NT2/D1 (cell line): ENCODE results near the gene DRC3.

ENCODE experiments used
- DNase-seq: peaks from one replicate; pipeline ENCODE4 v3.0.0-alpha.2; 2011; ENCODE audit warnings: low read depth, low spot score
- H3K27me3 ChIP-seq: 2 replicates; pipeline ENCODE4 v1.6.0; 2011; ENCODE audit warnings: mild to moderate bottlenecking; ENCODE audit not compliant: insufficient read length, insufficient read depth
- H3K36me3 ChIP-seq: 2 replicates; pipeline ENCODE4 v1.6.1; 2011; ENCODE audit warnings: mild to moderate bottlenecking, low read length, mixed read lengths; ENCODE audit not compliant: insufficient read depth, insufficient read length
- H3K4me1 ChIP-seq: 2 replicates; pipeline ENCODE4 v1.5.1; 2011; ENCODE audit not compliant: insufficient read depth, insufficient read length
- H3K4me3 ChIP-seq: 2 replicates; pipeline ENCODE4 v1.5.1; 2011; ENCODE audit warnings: low read depth; ENCODE audit not compliant: insufficient read length
- H3K9ac ChIP-seq: 2 replicates; pipeline ENCODE4 v1.6.0; 2011; ENCODE audit warnings: low read depth; ENCODE audit not compliant: insufficient read length
- H3K9me3 ChIP-seq: 2 replicates; pipeline ENCODE4 v1.5.1; 2011; ENCODE audit warnings: mild to moderate bottlenecking, low read length; ENCODE audit not compliant: insufficient read depth
- SUZ12 ChIP-seq: IDR thresholded peaks from 2 replicates; pipeline ENCODE4 v1.6.1; 2011; ENCODE audit not compliant: insufficient read length, insufficient read depth; ENCODE audit errors: extremely low read depth
- YY1 ChIP-seq: IDR thresholded peaks from 2 replicates; pipeline ENCODE4 v1.6.1; 2011; ENCODE audit not compliant: insufficient read length, insufficient read depth
- ZNF274 ChIP-seq: IDR thresholded peaks from 2 replicates; pipeline ENCODE4 v1.6.1; 2011; ENCODE audit warnings: mild to moderate bottlenecking, low read depth, low read length

Gene DRC3

DNA sequence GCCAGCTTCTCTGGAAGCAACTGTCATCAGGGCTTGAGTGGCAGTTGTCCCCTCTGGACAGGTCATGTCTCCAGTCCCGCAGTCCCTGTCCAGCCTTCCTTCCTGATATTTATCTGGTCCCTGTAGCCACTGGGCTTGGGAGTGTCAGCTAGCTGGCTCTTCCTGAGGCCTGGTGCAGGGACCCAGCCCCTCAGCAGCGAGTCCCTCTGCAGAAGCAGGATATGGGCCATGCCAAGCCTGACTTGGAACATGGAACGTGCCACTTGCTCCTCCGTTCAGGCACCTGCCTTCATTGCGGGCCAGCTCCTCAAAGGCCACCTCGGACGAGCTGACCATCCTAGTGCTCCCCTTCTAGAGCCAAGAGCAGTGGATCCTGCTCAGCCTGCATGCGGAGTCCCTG is 26.3 kb downstream of the DRC3 start:
- TF ChIP-seq SUZ12 = no peak
- no peak for TF ChIP-seq YY1
- TF ChIP-seq ZNF274 = no peak
- no peaks in the 10 kb centered on the region for H3K36me3 ChIP-seq
- H3K4me1 ChIP-seq = peaks cover 10% of the 10 kb centered on the region
- no peaks in the 10 kb centered on the region for H3K27me3 ChIP-seq
- H3K4me3 ChIP-seq = no peak overlapping the region
- no peaks in the 10 kb centered on the region for H3K9me3 ChIP-seq
- no peak overlapping the region for H3K9ac ChIP-seq
- no peak for DNase-seq

DNA sequence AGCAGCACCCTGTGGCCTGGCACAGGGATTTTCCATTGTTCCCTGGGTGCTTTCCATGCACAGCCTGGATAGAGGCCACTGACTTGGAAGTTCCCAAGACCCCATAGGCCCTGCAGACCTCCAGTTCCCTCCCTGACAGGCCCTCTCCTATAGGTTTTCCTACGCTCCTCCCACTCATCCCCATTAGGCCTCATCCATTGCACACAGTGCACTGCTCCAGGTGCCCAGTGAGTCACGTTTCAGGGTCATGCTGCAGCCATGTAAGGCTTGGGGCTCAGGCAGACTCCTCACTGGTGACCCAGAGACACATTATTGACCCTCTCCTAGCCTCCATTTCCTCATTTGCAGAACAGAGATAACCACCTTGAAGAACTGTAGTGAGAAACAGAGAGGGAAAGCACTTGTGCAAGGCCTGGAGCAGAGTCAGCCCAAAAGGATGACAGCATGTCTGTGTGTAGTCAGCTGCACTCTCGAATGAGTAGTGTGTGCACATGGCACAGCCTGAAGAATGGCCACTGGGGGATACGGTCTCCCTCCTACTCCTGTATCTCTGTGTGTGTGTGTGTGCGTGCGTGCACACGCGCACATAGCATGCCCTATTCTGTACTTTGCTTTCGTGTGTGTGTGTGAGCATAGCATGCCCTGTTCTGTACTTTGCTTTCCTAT is 26.8 kb downstream of the DRC3 start:
- H3K4me3 ChIP-seq = no peak overlapping the region
- no peak for DNase-seq
- peaks cover 5% of the 10 kb centered on the region for H3K4me1 ChIP-seq
- H3K9me3 ChIP-seq = no peaks in the 10 kb centered on the region
- H3K27me3 ChIP-seq = no peaks in the 10 kb centered on the region
- TF ChIP-seq SUZ12 = no peak
- no peak for TF ChIP-seq YY1
- no peak for TF ChIP-seq ZNF274
- H3K9ac ChIP-seq = no peak overlapping the region
- H3K36me3 ChIP-seq = no peaks in the 10 kb centered on the region

GRCh38 chr17:18000030-18000408 is 27.4 kb downstream of the DRC3 start:
- no peak for TF ChIP-seq YY1
- TF ChIP-seq SUZ12 = no peak
- TF ChIP-seq ZNF274 = no peak
- no peak for DNase-seq
- no peaks in the 10 kb centered on the region for H3K9me3 ChIP-seq
- no peak overlapping the region for H3K9ac ChIP-seq
- H3K27me3 ChIP-seq = no peaks in the 10 kb centered on the region
- H3K36me3 ChIP-seq = no peaks in the 10 kb centered on the region
- H3K4me3 ChIP-seq = no peak overlapping the region
- peaks cover 1% of the 10 kb centered on the region for H3K4me1 ChIP-seq

- Histone ChIP-seq H3K4me1 (peaks cover 4% of the 10 kb centered on the region), H3K4me3 (no peak overlapping the region), H3K27me3 (no peaks in the 10 kb centered on the region), H3K36me3 (peaks cover 7% of the 10 kb centered on the region), H3K9ac (no peak overlapping the region), H3K9me3 (no peaks in the 10 kb centered on the region)
- DNase-seq = no peak
- TF ChIP-seq YY1 = no peak
- no peak for TF ChIP-seq SUZ12
- TF ChIP-seq ZNF274 = no peak
Observed at GRCh38 chr17:18002171-18002570, 29.5 kb downstream of the DRC3 start.

DNA sequence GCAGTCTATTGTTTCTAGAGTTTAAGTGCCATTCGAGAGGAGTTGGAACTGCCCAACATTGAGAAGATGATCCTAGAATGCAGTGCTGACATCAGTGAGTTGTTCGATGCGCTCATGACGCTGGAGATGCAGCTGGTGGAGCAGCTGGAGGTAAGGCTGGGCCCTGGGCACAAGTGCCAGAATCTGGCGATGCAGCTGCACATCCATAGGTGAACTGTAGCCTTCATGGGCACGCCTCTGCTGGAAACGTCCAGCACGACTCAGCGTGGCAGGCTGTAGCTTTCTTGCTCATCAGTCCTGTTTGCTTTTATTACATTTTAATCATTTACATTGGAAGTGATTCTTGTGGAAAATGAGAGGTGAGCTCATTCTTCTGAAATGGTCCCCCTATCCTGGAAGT is 31.7 kb downstream of the DRC3 start:
- Histone ChIP-seq H3K36me3 (peaks cover 15% of the 10 kb centered on the region), H3K27me3 (no peaks in the 10 kb centered on the region), H3K9ac (no peak overlapping the region), H3K4me3 (no peak overlapping the region), H3K4me1 (peaks cover 4% of the 10 kb centered on the region), H3K9me3 (no peaks in the 10 kb centered on the region)
- TF ChIP-seq ZNF274 (no peak), SUZ12 (no peak), YY1 (no peak)
- no peak for DNase-seq

DNA sequence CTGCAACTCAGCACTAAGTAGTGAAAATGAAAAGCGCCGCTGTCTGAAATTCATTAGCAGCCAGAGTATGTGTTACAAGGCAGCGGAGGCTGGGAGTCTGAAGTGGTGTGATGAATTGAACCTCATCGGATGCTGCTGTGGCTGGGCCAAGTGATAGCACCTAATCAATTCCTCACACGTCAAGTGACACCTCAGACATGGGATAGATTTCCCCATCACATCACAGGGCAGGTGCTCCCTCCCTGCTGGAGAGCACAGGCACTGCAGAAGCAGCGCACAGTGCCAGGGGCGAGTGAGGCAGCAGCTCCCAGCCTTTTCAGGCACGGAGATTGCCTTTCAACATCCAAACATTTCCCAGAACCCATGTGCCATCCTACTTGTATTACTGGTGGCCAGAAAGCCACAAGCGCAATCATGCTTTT is 32.2 kb downstream of the DRC3 start:
- no peaks in the 10 kb centered on the region for H3K27me3 ChIP-seq
- H3K9me3 ChIP-seq = no peaks in the 10 kb centered on the region
- peaks cover 4% of the 10 kb centered on the region for H3K4me1 ChIP-seq
- TF ChIP-seq YY1 = no peak
- TF ChIP-seq ZNF274 = no peak
- no peak for TF ChIP-seq SUZ12
- no peak for DNase-seq
- H3K36me3 ChIP-seq = peaks cover 18% of the 10 kb centered on the region
- H3K4me3 ChIP-seq = no peak overlapping the region
- no peak overlapping the region for H3K9ac ChIP-seq

DNA sequence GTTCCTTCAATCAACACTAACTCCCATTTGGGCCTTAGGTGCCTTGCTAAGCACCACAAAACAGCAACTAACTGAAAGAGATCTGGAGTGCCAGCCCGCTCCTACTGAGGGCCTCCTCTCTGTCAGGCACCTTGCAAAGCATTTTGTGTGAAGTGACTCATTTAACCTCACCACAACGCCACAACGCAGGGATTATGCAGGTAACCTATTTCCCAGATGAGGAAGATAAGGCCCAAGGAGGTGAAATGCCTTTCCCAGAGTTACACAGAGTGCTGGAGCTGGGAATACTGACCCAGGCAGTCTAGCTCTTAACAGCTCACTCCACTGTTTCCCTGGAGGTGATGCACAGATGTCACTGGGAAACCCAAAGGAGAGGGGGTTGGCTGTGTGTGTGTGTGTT is 32.8 kb downstream of the DRC3 start:
- H3K4me1 ChIP-seq = peaks cover 4% of the 10 kb centered on the region
- no peak overlapping the region for H3K9ac ChIP-seq
- TF ChIP-seq YY1 (no peak), ZNF274 (no peak), SUZ12 (no peak)
- DNase-seq = no peak
- H3K36me3 ChIP-seq = peaks cover 18% of the 10 kb centered on the region
- H3K9me3 ChIP-seq = no peaks in the 10 kb centered on the region
- no peak overlapping the region for H3K4me3 ChIP-seq
- no peaks in the 10 kb centered on the region for H3K27me3 ChIP-seq
